Glutamatergic neuron (in vitro differentiated cells): ENCODE data around the gene DENND5A. TPM values are rescaled to one million over a fixed set of nuclear protein-coding genes. Genes with fewer than 3 reads are reported as not detected.

Experiments used
- DNase-seq: peaks from one replicate; pipeline ENCODE4 v3.0.0; 2022
- H3K27ac Mint-ChIP-seq: one replicate; pipeline ENCODE4 v1.8.0; 2020; ENCODE audit warnings: mild to moderate bottlenecking, mixed read lengths, inconsistent platforms; ENCODE audit not compliant: unreplicated experiment
- H3K27me3 Mint-ChIP-seq: one replicate; pipeline ENCODE4 v1.8.0; 2020; ENCODE audit warnings: mild to moderate bottlenecking, moderate library complexity, mixed read lengths, inconsistent platforms; ENCODE audit not compliant: unreplicated experiment
- H3K36me3 Mint-ChIP-seq: one replicate; pipeline ENCODE4 v1.8.0; 2020; ENCODE audit warnings: mild to moderate bottlenecking, mixed read lengths, inconsistent platforms; ENCODE audit not compliant: unreplicated experiment
- H3K4me1 Mint-ChIP-seq: one replicate; pipeline ENCODE4 v1.8.0; 2020; ENCODE audit warnings: mild to moderate bottlenecking, low read depth, mixed read lengths, inconsistent platforms; ENCODE audit not compliant: unreplicated experiment
- H3K4me3 Mint-ChIP-seq: one replicate; pipeline ENCODE4 v1.8.0; 2020; ENCODE audit warnings: mild to moderate bottlenecking, mixed read lengths, inconsistent platforms; ENCODE audit not compliant: unreplicated experiment
- H3K9me3 Mint-ChIP-seq: one replicate; pipeline ENCODE4 v1.8.0; 2020; ENCODE audit warnings: mild to moderate bottlenecking, moderate library complexity, mixed read lengths, inconsistent platforms; ENCODE audit not compliant: unreplicated experiment
- microRNA-seq: library from miRNA; unstranded; fragments of <30 nt; microRNA quantifications from one replicate; pipeline ENCODE4, GENCODE V29; 2020; ENCODE audit not compliant: unreplicated experiment
- total RNA-seq: library from RNA; stranded (reverse); fragmentation: NEBNext Ultra II Directional; extraction: Animal tissue kit (Norgen Biotek cat#: 25700); gene quantifications from one replicate; pipeline ENCODE4 v1.2.1, GENCODE V29; 2021; ENCODE audit not compliant: unreplicated experiment
- TF ChIP-seq, protein P1 (sequence below): fragments of 200-600 bp; sonication (generic); IDR thresholded peaks from one replicate; pipeline ENCODE4 v1.5.0; 2021; ENCODE audit not compliant: partially characterized antibody, unreplicated experiment

Gene DENND5A
- total RNA-seq, 1 donor from 2014 or later: 155 TPM

DNA sequence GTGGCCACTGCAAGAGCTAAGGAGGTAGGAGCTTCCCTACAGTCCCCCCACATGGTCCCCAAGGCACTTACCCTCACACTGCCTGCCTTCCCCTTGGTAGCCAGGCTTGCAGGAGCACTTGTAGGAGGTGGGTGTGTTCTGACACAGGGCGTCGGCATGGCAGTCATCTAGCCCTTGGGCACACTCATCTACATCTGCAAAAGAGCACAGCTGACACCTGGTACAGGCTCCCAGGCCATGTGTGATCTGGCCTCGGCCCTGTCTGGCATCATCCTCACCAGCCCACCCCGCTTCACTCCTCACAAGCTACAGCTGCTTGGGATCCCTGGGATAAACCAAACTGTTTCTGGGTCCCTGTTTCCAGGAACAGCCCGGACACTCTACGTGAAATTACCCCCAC lies 175.5 kb downstream of the DENND5A start:
- Mint-ChIP-seq H3K4me1 (peaks cover 16% of the 10 kb centered on the region), H3K36me3 (peaks cover 4% of the 10 kb centered on the region), H3K27ac (no peak overlapping the region), H3K9me3 (peaks cover 2% of the 10 kb centered on the region), H3K4me3 (no peak overlapping the region), H3K27me3 (peaks cover 21% of the 10 kb centered on the region)
- DNase-seq: no peak
- TF ChIP-seq, protein P1, sequence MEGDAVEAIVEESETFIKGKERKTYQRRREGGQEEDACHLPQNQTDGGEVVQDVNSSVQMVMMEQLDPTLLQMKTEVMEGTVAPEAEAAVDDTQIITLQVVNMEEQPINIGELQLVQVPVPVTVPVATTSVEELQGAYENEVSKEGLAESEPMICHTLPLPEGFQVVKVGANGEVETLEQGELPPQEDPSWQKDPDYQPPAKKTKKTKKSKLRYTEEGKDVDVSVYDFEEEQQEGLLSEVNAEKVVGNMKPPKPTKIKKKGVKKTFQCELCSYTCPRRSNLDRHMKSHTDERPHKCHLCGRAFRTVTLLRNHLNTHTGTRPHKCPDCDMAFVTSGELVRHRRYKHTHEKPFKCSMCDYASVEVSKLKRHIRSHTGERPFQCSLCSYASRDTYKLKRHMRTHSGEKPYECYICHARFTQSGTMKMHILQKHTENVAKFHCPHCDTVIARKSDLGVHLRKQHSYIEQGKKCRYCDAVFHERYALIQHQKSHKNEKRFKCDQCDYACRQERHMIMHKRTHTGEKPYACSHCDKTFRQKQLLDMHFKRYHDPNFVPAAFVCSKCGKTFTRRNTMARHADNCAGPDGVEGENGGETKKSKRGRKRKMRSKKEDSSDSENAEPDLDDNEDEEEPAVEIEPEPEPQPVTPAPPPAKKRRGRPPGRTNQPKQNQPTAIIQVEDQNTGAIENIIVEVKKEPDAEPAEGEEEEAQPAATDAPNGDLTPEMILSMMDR: no peak

DNA sequence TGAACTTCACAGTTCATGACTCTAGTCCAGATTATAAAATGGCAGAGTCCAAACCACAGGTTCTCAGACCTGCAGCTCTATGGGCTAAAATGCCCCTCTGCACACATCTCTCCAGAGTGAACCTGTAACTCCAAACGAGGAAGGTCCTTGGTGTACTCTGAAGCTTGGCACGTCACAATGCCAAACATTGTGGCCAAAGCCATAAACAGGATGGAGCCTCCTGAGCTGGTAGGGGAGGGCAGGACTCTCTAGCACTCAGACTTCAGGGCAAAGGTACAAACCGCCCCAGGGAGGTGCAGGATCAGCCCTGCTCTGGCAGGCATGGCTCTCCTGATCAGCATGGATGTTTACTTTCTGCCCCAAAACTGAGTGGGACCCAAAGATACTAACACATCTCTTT lies 176.1 kb downstream of the DENND5A start:
- Mint-ChIP-seq H3K27me3 (peaks cover 21% of the 10 kb centered on the region), H3K4me3 (peak overlapping the region; percentile 34), H3K36me3 (peaks cover 4% of the 10 kb centered on the region), H3K4me1 (peaks cover 16% of the 10 kb centered on the region), H3K9me3 (peaks cover under 1% of the 10 kb centered on the region), H3K27ac (no peak overlapping the region)
- TF ChIP-seq, protein P1: no peak
- no peak for DNase-seq

Small RNA genes lying within 50 kb of the gene (microRNA-seq; reads per million reads assigned to microRNA genes)
- gene MIR5691: not detected

Other genes with a start within 250 kb of the DENND5A start
- 2.5 TPM for gene SCUBE2, start 173.8 kb downstream of the DENND5A start, total RNA-seq
- gene TMEM41B, start 49.2 kb upstream of the DENND5A start, total RNA-seq: 43.6 TPM
- 72.9 TPM for gene IPO7, start 119.3 kb upstream of the DENND5A start, total RNA-seq
- gene ZNF143, start 195.7 kb upstream of the DENND5A start, total RNA-seq: 28.2 TPM